HG02852 (cell line): ENCODE measurements around the gene RCN2.
A peak's percentile ranks its signal among the peaks of the same experiment; 100 is the strongest.

Source experiments
- ATAC-seq: cut with Tn5 transposase; IDR thresholded peaks from one replicate; pipeline ENCODE4 v1.9.1; 2021; ENCODE audit warnings: mild to moderate bottlenecking, moderate library complexity; ENCODE audit not compliant: unreplicated experiment

Gene RCN2

DNA sequence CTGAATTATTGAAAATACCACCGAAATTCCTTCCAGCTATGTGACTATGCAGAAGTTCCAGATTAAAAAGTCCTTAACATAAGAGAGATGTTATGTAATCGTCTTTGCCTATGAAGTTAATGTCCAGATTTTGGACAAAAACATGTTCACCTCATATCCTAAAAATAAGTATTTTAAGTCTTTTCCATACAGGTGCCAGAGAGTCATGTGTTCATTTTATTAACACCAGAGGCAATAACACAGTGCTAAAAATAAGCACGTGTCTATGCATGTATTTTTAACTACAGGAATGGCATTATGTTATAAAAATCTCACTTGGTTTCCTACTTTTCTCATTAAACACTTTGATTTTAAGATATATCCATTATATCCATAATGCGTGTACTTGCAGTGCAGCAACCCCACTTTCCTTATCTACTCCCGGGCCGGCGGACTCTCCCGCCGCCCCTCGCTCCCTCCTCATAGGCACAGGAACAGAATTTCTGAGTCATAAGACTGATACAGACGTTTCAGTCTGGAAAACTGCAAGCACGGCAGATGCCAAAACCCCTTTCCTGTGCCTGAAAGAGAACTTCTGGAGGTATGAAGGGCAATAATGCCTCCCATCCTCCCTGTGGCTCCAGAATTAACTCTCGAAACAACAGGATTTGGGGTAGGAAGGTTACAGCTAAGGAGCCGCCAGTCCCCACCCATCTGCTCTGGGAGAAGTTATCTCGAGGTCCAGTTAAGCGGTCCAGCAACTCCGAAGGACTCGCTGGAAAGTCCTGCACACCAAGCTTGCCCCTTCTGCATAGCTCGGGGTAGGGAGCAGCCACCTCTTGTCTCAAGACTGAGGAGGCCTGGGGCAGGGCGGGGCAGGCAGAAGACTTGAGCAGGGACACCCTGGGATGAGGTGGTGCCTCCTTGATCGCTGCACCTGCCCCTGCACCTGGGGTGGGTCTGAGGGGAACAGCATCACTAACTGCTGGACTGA is 41.1 kb downstream of the RCN2 start:
- ATAC-seq: no peak

DNA sequence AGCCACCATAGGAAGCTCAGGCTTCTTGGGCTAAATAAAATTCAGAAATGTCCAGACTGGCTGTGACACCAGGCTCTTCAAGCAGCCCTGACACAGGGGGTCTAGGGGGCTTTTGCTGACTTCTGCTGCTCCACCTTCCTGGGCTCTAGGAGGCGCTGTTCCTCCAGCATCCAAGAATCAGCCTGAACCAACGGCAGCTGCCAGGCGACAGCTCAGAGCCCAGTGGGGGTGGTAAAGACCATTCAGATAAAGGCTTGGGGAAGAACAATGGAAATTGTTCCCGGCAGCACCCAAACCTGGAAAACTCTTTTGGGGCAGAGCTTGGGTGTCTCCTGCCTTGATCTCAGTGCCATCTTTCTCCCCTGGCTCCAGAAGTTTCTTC is 41.8 kb downstream of the RCN2 start:
- ATAC-seq: no peak

DNA sequence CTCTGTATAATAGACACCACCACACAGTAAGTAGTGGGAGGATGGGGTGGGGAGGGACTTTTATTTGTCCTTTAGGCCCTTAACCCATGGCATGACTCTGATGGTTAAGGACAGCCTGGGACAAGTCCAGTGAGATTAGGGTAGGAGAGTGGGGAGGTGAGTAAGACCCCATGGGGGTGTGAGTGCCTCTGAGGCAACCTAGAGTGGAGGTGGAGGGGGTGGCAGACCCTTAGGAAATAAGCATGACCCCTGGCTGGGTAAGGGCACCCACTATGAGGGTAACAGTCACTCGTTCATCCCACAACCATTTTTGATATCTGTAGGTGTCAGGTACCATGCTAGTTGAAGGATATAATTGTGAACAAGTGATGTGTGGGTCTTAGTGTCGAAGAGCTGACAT is 42.4 kb downstream of the RCN2 start:
- no peak for ATAC-seq

DNA sequence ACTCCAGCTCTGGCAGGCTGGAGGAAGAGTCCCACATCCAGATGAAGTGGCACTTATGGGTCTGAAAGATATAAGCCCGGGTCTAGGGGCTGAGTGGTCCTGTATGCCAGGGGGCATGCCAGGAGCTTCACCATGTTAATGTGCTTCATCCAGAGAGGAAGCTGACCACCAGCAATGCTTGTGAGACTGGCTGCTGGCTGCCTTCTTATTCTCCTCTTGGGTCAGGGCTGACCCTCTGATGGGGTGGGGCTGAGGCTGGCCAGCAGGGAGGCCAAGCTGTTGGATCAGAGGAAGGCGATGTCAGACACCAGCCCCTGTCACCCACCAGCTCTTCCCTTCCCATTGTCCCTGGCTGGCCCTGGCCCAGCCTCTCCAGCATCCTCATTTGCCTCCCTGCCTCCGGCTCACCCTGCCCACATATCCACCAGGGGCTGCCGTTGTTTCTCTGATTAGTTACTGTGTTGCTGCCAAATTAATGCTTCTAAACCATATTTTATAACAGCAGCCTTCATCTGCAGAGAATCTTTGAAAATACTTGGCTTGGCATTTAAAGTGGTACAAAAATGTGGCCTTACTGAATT is 43.0 kb downstream of the RCN2 start:
- ATAC-seq: no peak

DNA sequence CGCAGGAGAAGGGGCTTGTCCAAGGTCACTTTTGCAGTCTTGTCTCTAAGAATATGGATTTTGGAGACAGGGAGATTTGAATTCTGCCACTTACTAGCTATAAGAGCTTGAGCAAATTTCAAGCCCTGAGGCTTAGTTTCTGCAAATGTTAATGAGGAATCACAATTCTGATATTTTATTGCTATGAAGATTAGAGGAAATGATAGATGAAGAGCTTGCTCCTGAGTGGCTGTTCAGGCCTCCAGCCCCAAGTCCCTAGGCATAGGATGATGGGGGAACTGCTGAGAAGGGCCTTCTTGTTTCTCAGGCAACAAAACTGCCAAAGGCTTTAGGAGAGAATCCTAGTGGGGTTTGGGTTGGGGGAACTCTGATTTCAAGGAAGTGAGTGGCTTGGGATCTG is 44.6 kb downstream of the RCN2 start:
- no peak for ATAC-seq

DNA sequence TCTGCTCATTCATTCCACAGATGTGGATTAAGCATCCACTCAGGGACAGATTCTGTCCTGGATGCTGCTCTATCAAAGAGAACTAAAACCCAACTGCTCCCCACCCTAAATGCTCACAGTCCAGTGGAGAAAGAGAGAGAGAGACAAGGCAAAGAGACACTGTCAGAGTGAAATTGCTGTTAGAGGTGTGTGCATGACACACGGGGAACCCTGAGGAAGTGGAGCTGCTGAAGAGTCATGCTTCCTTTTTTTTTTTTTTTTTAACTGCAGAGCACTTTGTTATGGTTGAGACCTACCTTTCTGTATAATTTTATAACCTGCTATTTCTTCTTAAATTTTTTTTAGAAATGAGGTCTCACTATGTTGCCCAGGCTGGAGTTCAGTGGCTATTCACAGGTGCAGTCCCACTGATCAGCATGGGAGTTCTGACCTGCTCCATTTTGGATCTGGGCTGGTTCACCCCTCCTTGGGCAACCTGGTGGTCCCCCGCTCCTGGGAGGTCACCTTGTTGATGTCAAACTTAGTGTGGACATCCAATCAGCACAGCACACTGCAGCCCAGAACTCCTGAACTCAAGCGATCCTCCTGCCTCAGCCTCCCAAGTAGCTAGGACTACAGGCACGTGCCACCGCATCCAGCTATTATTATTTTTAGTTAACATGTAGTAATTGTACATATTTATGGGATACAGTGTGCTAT is 45.2 kb downstream of the RCN2 start:
- ATAC-seq: no peak

DNA sequence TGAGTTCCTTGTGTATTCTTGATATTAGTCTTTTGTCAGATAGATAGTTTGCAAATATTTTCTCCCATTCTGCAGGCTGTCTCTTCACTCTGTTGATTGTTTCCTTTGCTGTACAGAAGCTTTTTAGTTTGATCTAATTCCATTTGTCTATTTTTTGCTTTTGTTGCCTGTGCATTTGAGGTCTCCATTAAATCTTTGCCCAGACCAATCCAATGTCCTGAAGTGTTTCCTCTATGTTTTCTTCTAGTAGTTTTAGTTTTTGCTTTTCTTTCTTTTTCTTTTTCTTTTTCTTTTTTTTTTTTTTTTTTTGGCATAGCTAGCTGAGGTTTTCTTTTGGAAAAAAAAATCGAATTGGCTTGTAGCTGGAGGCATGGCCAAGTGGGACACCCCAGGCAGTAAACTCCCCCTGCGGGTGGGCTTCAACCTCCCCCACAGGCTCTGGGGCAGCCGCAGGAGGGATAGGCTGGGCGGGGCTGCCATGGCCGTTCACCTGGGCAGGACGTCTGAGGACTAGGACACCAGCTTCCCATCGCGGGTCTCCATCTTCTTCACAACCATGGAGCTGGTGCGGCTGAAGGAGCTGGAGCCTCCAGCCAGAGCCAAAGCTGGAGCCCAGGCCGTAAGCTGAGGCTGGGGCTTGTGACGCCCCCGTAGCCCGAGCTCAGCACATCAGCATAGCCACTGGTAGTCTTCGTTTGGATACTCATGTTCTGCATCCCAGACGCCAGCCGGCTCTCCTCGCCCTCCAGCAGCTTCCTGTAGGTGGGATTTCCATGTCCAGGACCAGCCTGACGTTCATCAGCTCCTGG is 47.2 kb downstream of the RCN2 start:
- ATAC-seq: no peak

DNA sequence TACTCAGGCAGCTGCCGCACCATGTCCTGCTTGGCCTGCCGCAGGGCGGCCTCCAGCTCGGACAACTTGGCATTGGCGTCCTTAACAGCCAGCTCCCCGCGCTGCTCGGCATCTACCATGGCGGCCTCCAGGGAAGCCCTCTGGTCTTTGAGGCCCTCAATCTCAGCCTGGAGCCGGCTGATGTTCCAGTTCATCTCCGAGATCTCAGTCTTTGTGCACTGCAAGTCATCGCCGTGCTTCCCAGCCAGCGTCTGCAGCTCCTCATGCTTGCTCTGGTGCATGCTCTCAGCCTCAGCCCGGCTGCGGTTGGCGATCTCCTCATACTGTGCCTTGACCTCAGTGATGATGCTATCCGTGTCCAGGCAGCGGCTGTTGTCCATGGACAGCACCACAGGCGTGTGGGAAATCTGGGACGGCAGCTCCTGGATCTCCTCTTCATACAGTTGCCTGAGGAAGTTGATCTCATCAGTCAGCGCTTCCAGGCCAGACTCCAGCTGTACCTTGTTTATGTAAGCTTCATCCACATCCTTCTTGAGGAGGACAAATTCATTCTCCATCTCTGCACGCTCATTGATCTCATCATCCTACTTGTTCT is 47.9 kb downstream of the RCN2 start:
- no peak for ATAC-seq

DNA sequence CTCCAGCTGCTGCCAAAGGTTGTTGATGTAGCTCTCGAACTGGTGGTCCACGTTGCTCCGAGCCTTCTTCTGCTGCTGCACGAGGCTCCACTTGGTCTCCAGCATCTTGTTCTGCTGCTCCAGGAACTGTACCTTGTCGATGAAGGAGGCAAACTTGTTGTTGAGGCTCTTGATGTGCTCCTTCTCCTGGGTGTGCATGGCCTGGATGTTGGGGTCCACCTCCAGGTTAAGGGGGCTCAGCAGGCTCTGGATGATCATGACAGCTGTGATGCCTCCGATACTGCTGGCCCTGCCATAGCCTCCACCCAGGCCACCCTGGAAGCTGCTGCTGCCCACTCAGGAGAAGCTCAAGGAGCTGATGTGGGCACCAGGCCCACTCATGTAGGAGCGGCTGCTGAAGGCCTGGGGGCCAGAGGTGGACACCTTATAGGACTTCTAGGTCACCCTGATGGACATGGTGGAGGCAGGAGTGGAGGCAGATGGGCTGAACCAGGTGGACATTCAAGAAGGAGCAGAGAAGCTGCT is 48.5 kb downstream of the RCN2 start:
- ATAC-seq: no peak

DNA sequence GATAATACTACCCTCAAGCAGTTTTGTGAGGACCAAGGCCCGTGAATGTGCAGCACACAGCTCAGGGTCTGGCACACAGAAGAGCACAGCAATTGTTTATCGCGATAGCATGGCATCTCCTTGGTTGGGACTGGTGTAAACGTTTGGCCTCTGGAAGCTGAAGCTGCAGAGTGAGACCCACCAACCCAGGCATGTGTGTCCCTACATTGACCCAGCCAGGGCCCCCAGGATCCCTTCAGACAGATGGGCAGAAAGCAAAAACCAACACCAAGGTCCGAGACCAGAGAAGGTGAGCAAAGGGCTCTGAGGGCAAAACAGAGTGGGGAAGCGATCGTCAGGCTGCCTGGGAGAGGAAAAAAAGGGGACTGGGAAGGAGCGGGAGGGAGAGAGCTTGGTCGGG is 50.8 kb downstream of the RCN2 start:
- ATAC-seq: no peak

DNA sequence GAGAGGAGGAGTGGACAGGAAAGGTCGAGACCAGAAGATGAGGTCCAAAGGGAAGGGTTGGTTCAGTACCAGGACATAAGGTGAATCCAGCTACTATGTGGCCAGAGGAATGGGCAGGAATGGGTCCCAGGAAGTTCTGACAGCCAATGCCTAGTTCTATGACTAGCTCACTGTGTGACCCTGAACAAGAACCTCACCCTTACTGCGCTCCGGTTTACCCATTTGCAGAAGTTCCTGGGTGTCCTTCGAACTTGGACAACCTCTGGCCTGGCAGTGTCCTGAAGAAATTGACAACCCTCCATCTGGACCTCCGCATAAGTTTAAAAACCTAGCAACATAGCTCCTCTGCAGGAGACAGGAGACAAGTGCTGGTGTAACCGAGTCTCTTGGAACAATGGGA is 51.2 kb downstream of the RCN2 start:
- no peak for ATAC-seq

DNA sequence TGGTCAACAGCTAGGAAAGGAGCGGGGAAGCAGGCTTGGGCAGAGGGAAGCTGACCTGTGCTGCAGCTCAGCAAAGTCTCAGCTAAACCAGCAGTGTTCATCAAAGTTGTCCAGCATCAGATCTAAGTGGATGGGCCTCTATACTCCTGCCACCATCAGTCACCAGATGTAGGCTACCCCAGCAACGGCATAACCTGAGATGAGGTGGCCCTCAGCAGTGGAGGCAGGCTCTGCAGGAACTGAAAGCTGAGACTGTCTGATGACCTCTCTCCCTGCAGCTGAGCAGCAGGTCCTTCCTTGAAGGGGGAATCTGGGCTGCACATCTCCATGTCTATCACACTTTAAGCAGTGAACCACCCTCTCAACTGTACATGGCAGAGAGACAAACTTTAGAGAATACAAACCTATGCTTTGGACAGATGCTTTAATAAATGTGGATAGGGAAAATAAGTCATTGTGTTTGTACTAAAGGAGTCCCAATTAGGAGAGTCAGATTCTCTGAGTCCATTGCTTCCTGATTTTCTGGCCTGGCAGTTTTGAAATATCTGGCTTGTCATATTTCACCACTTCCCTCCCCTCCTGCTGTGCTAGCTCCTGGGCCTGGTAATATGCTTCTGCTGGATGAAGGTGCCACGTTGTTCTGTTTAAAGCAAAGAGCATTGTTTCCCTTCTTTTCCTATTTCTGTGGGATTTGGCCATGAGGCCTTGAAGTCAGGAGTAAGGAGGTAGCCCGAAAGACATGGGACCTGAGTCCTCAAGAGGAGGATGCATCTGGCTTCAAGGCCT is 52.2 kb downstream of the RCN2 start:
- ATAC-seq: no peak

DNA sequence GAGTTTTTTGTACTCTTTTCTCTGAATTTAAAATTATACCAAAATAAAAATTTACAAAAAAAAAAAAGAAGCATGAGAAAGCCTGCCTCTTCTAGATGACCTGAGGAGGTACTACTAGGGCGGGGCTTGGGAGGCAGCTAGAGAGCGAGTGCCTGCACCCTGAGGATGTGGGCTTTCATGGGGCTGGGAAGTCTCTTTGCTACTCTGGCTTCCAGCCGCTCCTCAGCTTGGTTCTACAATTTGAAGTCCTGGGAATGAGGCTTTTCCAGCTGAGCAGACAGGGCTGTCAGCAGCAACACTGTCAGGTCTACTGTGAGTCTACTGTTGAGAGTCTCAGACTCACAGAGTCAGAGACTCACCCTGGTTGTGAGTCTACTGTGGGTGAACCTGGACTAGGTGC is 55.2 kb downstream of the RCN2 start:
- ATAC-seq: no peak

DNA sequence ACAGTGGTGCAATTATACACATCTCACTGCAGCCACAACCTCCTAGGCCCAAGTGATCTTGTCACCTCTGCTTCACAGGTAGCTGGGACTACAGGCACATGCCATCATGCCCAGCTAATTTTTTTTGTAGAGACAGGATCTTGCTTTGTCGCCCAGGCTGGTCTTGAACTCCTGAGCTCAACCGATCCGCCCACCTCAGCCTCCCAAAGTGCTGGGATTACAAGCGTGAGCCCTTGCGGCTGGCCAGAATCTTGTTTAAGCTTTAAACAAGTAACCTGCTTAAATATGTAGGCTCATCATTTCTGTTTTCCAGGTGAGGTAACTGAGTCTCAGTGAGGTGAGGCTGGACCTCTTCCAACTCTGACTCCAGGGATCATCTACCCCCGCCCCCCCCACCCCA is 55.7 kb downstream of the RCN2 start:
- ATAC-seq: no peak

DNA sequence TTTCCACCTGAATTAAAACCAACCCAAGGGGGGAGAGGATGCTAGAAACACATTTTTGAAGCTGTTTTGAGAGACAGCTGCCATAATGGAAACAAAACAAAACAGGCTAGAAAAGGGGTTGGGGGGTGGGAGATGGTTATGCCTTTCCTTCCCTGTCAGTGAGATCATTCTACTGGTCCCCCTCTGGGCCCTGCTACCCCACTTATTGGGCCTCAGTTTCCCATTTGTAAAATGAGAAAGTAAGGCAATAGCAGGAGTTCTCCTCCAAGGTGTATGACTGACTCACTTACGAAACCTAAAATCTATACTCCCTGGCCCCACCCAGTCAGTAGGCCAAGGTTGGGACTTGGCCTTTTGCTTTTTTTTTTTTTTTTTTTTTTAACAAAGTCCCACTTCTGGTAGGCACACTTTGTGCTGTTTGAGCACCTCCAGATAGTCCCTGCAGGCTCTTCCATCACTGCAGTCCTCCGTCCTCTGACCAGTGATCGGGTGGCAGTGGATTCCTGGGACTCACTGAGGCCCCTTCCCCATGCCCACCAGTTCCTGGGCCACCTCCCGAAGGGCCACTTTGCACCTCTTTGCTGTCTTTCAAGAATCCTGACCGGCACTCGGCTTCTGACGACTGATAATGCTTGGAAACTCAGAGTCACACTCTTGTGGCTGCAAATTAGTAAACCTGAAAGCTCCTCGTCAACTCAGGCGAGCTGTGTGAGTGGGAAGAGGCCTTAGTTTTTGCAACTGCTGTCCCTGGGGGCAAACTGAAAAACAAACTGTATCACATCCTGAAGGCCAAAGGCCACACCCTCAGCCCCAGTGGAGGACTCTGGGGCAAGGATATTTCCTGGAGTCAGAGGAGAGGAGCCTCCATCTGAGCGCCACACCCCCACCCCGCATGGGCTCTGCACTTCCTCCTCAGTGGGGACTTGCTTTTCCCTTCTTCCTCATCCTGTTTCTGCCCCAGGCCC is 56.6 kb downstream of the RCN2 start:
- peak; percentile 91 for ATAC-seq

DNA sequence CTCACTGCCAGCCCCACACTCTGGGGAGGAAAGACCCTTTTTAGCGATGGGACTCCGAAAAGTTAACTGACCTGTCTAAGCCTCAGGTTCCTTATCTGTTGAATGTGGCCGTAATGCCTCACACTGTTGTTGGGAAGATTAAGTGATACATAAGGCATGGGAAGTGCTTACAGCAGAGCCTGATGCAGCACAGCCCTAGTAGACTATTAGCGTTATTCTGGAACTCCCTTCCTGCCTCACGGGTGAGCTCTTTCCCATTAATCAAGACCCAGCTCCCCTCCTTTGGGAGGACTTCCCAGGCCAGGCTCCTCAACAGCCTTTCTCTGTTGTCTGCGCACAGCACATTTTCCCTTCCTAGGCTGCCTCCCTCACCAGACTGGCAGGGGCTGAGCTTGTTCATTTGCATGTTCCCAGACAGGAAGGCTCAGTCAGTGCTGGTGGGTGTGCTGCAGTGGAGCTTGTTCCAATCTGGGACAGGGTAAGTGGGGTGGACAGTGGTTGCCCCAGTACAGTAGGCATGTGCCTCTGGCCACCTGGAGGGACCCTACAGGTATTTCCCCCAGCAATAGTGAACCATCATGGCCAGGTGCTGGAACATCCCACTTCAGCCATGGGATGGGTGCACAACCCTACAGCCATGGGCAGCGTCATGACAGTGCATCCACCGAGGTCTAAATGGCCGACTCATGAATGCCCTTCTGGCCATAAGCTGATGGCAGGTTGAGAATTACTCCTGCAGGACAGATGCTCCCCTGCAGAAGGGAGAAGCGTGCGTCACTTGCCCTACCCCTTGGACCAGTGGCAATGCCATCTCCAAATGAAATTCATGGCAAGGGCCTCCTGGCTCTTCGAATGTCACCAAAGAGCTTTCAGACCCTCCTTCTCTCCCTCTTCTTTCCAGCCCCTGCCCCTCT is 57.6 kb downstream of the RCN2 start:
- no peak for ATAC-seq

DNA sequence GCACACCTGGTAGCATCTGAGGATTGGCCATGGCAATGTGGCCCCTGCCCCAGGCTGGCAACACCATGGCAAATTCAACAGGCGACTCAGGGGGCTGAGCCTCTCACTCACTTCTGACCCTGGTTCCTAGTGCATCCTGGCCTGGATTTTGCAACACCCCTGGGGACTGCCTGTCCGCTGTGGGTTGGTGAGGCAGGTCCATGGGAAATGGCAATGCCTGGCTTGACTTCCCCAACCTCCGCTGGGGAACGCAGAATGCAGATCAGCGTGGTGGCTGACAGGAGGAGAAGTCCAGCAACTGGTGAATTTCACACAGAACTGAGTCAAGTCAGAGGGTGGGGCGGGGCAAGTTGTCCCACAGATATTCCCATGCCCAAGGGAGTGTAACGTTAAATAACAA is 59.5 kb downstream of the RCN2 start:
- ATAC-seq: no peak
